OCI-LY7 (cell line): ENCODE results near the gene LRRK1. TPM values are rescaled to one million over a fixed set of nuclear protein-coding genes. Genes with fewer than 3 reads are reported as not detected.

Experiments
- BruUV-seq: library from RNA; stranded (reverse); fragments of 400-500 nt; replicated peaks from 2 replicates; lab custom pipeline; 2021; lab: Mats Ljungman, UMichigan
- CTCF ChIA-PET: fragments of 300-600 bp; sonication (Branson Sonifier 250); formaldehyde crosslinking; loops from one replicate; lab custom pipeline; 2022; ENCODE audit warnings: antibody characterized with exemption; ENCODE audit not compliant: unreplicated experiment; lab: Charles Lee
- POLR2A ChIA-PET: fragments of 300-600 bp; sonication (Branson Sonifier 250); formaldehyde crosslinking; loops from one replicate; lab custom pipeline; 2022; ENCODE audit warnings: antibody characterized with exemption; lab: Charles Lee
- DNase-seq: peaks from one replicate; pipeline ENCODE4 v3.0.0-alpha.2; 2015; ENCODE audit warnings: low spot score
- H2AFZ ChIP-seq: fragments of 200-600 bp; sonication (generic), shearing (Covaris generic); 2 replicates; pipeline ENCODE4 v1.6.1; 2014; ENCODE audit warnings: mild to moderate bottlenecking, antibody characterized with exemption, low read length, moderate library complexity
- H3K27ac ChIP-seq: fragments of 200-600 bp; sonication (generic); 2 replicates; pipeline ENCODE4 v1.5.1; 2014; ENCODE audit warnings: mixed run types, low read depth, mild to moderate bottlenecking, moderate library complexity, low read length, inconsistent platforms; ENCODE audit not compliant: poor library complexity, severe bottlenecking
- H3K36me3 ChIP-seq: fragments of 200-600 bp; sonication (generic); 2 replicates; pipeline ENCODE4 v1.6.1; 2014; ENCODE audit warnings: mild to moderate bottlenecking, antibody characterized with exemption, low read length, moderate library complexity, mixed read lengths; ENCODE audit not compliant: insufficient read depth
- H3K4me1 ChIP-seq: fragments of 200-600 bp; sonication (generic); 2 replicates; pipeline ENCODE4 v1.5.1; 2014; ENCODE audit warnings: mild to moderate bottlenecking, low read length; ENCODE audit not compliant: insufficient read depth, poor library complexity, severe bottlenecking
- H3K4me2 ChIP-seq: fragments of 200-600 bp; sonication (generic); 2 replicates; pipeline ENCODE4 v1.6.1; 2014; ENCODE audit warnings: mild to moderate bottlenecking, low read length
- H3K4me3 ChIP-seq: fragments of 200-600 bp; sonication (generic); 2 replicates; pipeline ENCODE4 v1.5.1; 2014; ENCODE audit warnings: mild to moderate bottlenecking, low read depth, low read length; ENCODE audit not compliant: poor library complexity, severe bottlenecking
- H3K79me2 ChIP-seq: fragments of 200-600 bp; sonication (generic); 2 replicates; pipeline ENCODE4 v1.6.1; 2016; ENCODE audit warnings: low read depth, mild to moderate bottlenecking, low read length, moderate library complexity, mixed read lengths; ENCODE audit not compliant: insufficient read depth
- H3K9me2 ChIP-seq: fragments of 200-600 bp; sonication (generic); 2 replicates; pipeline ENCODE4 v1.6.1; 2016; ENCODE audit warnings: mild to moderate bottlenecking, low read length, mixed read lengths; ENCODE audit not compliant: insufficient read depth
- H3K9me3 ChIP-seq: fragments of 200-600 bp; sonication (generic); 2 replicates; pipeline ENCODE4 v1.6.1; 2014; ENCODE audit warnings: mild to moderate bottlenecking, mixed run types, low read length, mixed read lengths
- H4K20me1 ChIP-seq: fragments of 200-600 bp; sonication (generic); 2 replicates; pipeline ENCODE4 v1.6.1; 2014; ENCODE audit warnings: mild to moderate bottlenecking, antibody characterized with exemption, low read length, moderate library complexity, mixed read lengths; ENCODE audit not compliant: insufficient read depth
- CTCF ChIP-seq: fragments of 200-600 bp; sonication (generic); conservative IDR thresholded peaks from 2 replicates; pipeline ENCODE4 v1.5.1; 2014; ENCODE audit warnings: mild to moderate bottlenecking, antibody characterized with exemption, low read length, moderate library complexity, mixed read lengths
- EZH2phosphoT487 ChIP-seq: fragments of 200-600 bp; sonication (generic); IDR thresholded peaks from 2 replicates; pipeline ENCODE4 v1.6.1; 2018; ENCODE audit warnings: low read depth, borderline replicate concordance, mild to moderate bottlenecking, mixed run types, antibody characterized with exemption, low read length, moderate library complexity, mixed read lengths
- intact Hi-C: fragments of 100-400 bp; cut with micrococcal nuclease; formaldehyde crosslinking; loops from one replicate; pipeline ENCODE4 v1.10.0; 2022; ENCODE audit not compliant: unreplicated experiment
- total RNA-seq, 2 experiments: library from RNA; depleted of rRNA in 1 of 2; stranded (reverse); fragments of >200 nt in 1 of 2; shearing (Covaris generic) in 1 of 2; gene quantifications; 2 replicates each; pipeline ENCODE4 v1.2.3, GENCODE V29; 2014 to 2022

The LRRK1 gene
- total RNA-seq, 2 experiments from 2014 or later = 92.3 to 233 TPM

- POLR2A ChIA-PET = no interaction called here
- no peaks in the 10 kb centered on the region for H3K4me1 ChIP-seq
- TF ChIP-seq CTCF (no peak), EZH2phosphoT487 (no peak)
- peaks cover 100% of the 10 kb centered on the region for H3K36me3 ChIP-seq
- CTCF ChIA-PET = no interaction called here
- no peak overlapping the region for H2AFZ ChIP-seq
- H3K27ac ChIP-seq = no peak overlapping the region
- H3K4me2 ChIP-seq = no peak overlapping the region
- no peak for DNase-seq
- intact Hi-C loops = no loop called here
- H3K9me3 ChIP-seq = no peaks in the 10 kb centered on the region
- H3K9me2 ChIP-seq = no peaks in the 10 kb centered on the region
- no peaks in the 10 kb centered on the region for H3K79me2 ChIP-seq
- no peak overlapping the region for H3K4me3 ChIP-seq
- BruUV-seq = no TSS peak
- H4K20me1 ChIP-seq = no peaks in the 10 kb centered on the region
Measured at GRCh38 chr15:101049282-101049681, 130.1 kb downstream of the LRRK1 start.

GRCh38 chr15:101049856-101050622 is 130.9 kb downstream of the LRRK1 start:
- no TSS peak for BruUV-seq
- DNase-seq = no peak
- no peak overlapping the region for H3K4me3 ChIP-seq
- peaks cover 100% of the 10 kb centered on the region for H3K36me3 ChIP-seq
- no peaks in the 10 kb centered on the region for H3K4me1 ChIP-seq
- H2AFZ ChIP-seq = no peak overlapping the region
- intact Hi-C loops = no loop called here
- ChIA-PET CTCF (no interaction called here), POLR2A (no interaction called here)
- no peaks in the 10 kb centered on the region for H3K9me3 ChIP-seq
- H4K20me1 ChIP-seq = no peaks in the 10 kb centered on the region
- H3K4me2 ChIP-seq = no peak overlapping the region
- no peaks in the 10 kb centered on the region for H3K79me2 ChIP-seq
- no peak for TF ChIP-seq EZH2phosphoT487
- H3K9me2 ChIP-seq = no peaks in the 10 kb centered on the region
- H3K27ac ChIP-seq = no peak overlapping the region

DNA sequence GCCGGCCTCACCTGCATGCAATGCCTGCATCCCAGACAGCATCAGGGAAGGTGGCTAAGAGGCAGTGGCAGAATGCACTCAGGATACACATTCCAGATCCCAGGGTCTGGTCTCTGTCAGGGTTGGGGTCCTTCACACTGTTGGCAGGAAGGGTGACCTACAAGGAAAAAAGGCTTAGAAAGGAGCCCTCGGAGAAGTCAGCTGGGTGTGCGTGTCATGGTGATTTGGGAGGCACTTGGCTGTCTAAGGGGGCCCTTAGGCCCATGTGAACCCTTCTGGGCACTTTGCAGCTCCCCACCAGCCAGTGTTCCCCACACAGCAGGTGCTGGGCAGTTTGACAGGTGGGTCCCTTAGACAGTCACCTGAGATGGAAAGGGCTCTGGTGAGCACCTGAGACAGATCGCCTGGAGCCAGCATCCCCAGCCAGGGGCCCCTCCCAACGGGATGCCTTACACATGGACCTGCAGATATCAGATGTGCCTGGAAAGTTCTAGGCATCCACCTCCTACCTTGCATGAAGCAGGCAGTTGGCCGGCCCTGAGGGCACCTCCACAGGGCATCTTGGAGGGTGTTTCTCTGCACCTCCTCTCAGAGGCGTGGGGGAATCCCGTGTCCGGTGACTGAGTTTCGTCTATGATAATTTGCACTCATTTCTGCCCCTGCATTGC is 131.6 kb downstream of the LRRK1 start:
- BruUV-seq = no TSS peak
- CTCF ChIA-PET = no interaction called here
- DNase-seq = no peak

More for the DNA sequence above, 131.6 kb downstream of the LRRK1 start:
- Histone ChIP-seq H3K9me2 (no peaks in the 10 kb centered on the region), H4K20me1 (no peaks in the 10 kb centered on the region), H3K27ac (no peak overlapping the region), H3K36me3 (peaks cover 100% of the 10 kb centered on the region), H3K4me3 (no peak overlapping the region), H3K4me1 (no peaks in the 10 kb centered on the region), H3K4me2 (no peak overlapping the region), H3K9me3 (no peaks in the 10 kb centered on the region), H3K79me2 (no peaks in the 10 kb centered on the region), H2AFZ (no peak overlapping the region)
- POLR2A ChIA-PET = no interaction called here
- intact Hi-C loops = no loop called here
- TF ChIP-seq CTCF (no peak), EZH2phosphoT487 (no peak)
